Transverse colon (tissue), 4 donors: ENCODE results near the gene UHRF1.

ENCODE experiments used
- CTCF ChIP-seq, 5 experiments: fragments of 200-600 bp in 3 of 5; fragments of 450-650 bp in 2 of 5; sonication (generic) in 3 of 5; IDR thresholded peaks; 1 replicate in 2 of 5; 2 replicates in 3 of 5; pipeline ENCODE4 v1.5.1; 2016 to 2017; ENCODE audit warnings: antibody characterized with exemption in 5 of 5, inconsistent platforms in 3 of 5, mild to moderate bottlenecking in 2 of 5, moderate library complexity in 1 of 5
- POLR2A ChIP-seq: fragments of 450-650 bp; IDR thresholded peaks from one replicate; pipeline ENCODE4 v1.6.1; 2016; ENCODE audit warnings: antibody characterized with exemption, mild to moderate bottlenecking, moderate library complexity
- POLR2AphosphoS5 ChIP-seq, 3 donors: sonication (generic); formaldehyde crosslinking; IDR thresholded peaks; one replicate each; pipeline ENCODE4 v1.6.1; 2016; ENCODE audit warnings: antibody characterized with exemption in 3 of 3

- no peak for TF ChIP-seq POLR2A
- no peak for TF ChIP-seq POLR2AphosphoS5 (IDR thresholded peaks at IDR 0.05)
- no peak for TF ChIP-seq CTCF (IDR thresholded peaks at IDR 0.05)
Observed at GRCh38 chr19:4897146-4897545, 12.2 kb upstream of the UHRF1 start.
